H9 (cell line): ENCODE data around the gene SH3BP2. TPM values are rescaled to one million over a fixed set of nuclear protein-coding genes. Genes with fewer than 3 reads are reported as not detected.

Experiments
- DNase-seq: peaks from one replicate; pipeline ENCODE4 v3.0.0-alpha.2; 2017
- H2AFZ ChIP-seq: one replicate; pipeline ENCODE4 v1.6.1; 2013; ENCODE audit warnings: mild to moderate bottlenecking, low read length, control low read depth, moderate library complexity
- H2AK5ac ChIP-seq: 2 replicates; pipeline ENCODE4 v1.6.1; 2013; ENCODE audit warnings: low read length, control low read depth, mixed read lengths; ENCODE audit not compliant: insufficient read length
- H2BK120ac ChIP-seq: one replicate; pipeline ENCODE4 v1.6.1; 2013; ENCODE audit warnings: low read depth, mild to moderate bottlenecking, low read length, control low read depth, inconsistent platforms; ENCODE audit not compliant: poor library complexity, severe bottlenecking
- H2BK12ac ChIP-seq: 2 replicates; pipeline ENCODE4 v1.6.1; 2013; ENCODE audit warnings: low read length, control low read depth, mixed read lengths, low read depth; ENCODE audit not compliant: insufficient read length
- H2BK15ac ChIP-seq: 2 replicates; pipeline ENCODE4 v1.6.1; 2013; ENCODE audit warnings: low read depth, low read length, control low read depth
- H2BK20ac ChIP-seq: one replicate; pipeline ENCODE4 v1.6.1; 2013; ENCODE audit warnings: low read depth, mild to moderate bottlenecking, low read length, control low read depth, inconsistent platforms; ENCODE audit not compliant: poor library complexity, severe bottlenecking
- H2BK5ac ChIP-seq: 2 replicates; pipeline ENCODE4 v1.6.1; 2013; ENCODE audit warnings: low read length, control low read depth, mixed read lengths; ENCODE audit not compliant: insufficient read length
- H3K14ac ChIP-seq: 2 replicates; pipeline ENCODE4 v1.6.1; 2013; ENCODE audit warnings: low read length, control low read depth; ENCODE audit not compliant: insufficient read depth
- H3K18ac ChIP-seq: 2 replicates; pipeline ENCODE4 v1.6.1; 2013; ENCODE audit warnings: low read depth, mild to moderate bottlenecking, mixed read lengths, low read length, control low read depth; ENCODE audit not compliant: insufficient read length
- H3K23ac ChIP-seq: 2 replicates; pipeline ENCODE4 v1.6.1; 2013; ENCODE audit warnings: low read length, control low read depth, mixed read lengths, low read depth; ENCODE audit not compliant: insufficient read length
- H3K23me2 ChIP-seq: 2 replicates; pipeline ENCODE4 v1.6.1; 2013; ENCODE audit warnings: low read depth, mild to moderate bottlenecking, mixed read lengths, low read length, control low read depth; ENCODE audit not compliant: insufficient read length, poor library complexity, severe bottlenecking
- H3K27ac ChIP-seq: 2 replicates; pipeline ENCODE4 v1.5.1; 2013; ENCODE audit warnings: low read length, control low read depth, mixed read lengths, low read depth; ENCODE audit not compliant: insufficient read length
- H3K27me3 ChIP-seq: 2 replicates; pipeline ENCODE4 v1.6.1; 2013; ENCODE audit warnings: low read length, control low read depth, inconsistent platforms; ENCODE audit not compliant: insufficient read depth
- H3K4ac ChIP-seq: 2 replicates; pipeline ENCODE4 v1.6.1; 2013; ENCODE audit warnings: low read depth, mild to moderate bottlenecking, control low read depth, inconsistent platforms, low read length, moderate library complexity
- H3K4me1 ChIP-seq: 2 replicates; pipeline ENCODE4 v1.6.1; 2013; ENCODE audit warnings: low read length, control low read depth, inconsistent platforms; ENCODE audit not compliant: insufficient read depth
- H3K4me2 ChIP-seq: 2 replicates; pipeline ENCODE4 v1.6.1; 2013; ENCODE audit warnings: low read length, control low read depth, mixed read lengths; ENCODE audit not compliant: insufficient read length, insufficient read depth
- H3K56ac ChIP-seq: 2 replicates; pipeline ENCODE4 v1.6.1; 2013; ENCODE audit warnings: low read depth, mild to moderate bottlenecking, mixed read lengths, low read length, control low read depth; ENCODE audit not compliant: insufficient read length
- H3K79me1 ChIP-seq: 2 replicates; pipeline ENCODE4 v1.6.1; 2013; ENCODE audit warnings: low read depth, mild to moderate bottlenecking, moderate library complexity, low read length, control low read depth, inconsistent platforms; ENCODE audit not compliant: insufficient read depth, poor library complexity, severe bottlenecking
- H3K79me2 ChIP-seq: 2 replicates; pipeline ENCODE4 v1.6.1; 2013; ENCODE audit warnings: low read length, control low read depth, inconsistent platforms; ENCODE audit not compliant: insufficient read depth
- H3K9ac ChIP-seq: 2 replicates; pipeline ENCODE4 v1.6.1; 2013; ENCODE audit warnings: low read length, control low read depth, mixed read lengths; ENCODE audit not compliant: insufficient read length; ENCODE audit errors: extremely low read depth
- H3K9me3 ChIP-seq: one replicate; pipeline ENCODE4 v1.6.1; 2013; ENCODE audit warnings: low read depth, low read length, inconsistent platforms; ENCODE audit not compliant: control insufficient read depth
- H3T11ph ChIP-seq: one replicate; pipeline ENCODE4 v1.6.1; 2013; ENCODE audit warnings: mild to moderate bottlenecking, low read length, control low read depth, inconsistent platforms
- H4K20me1 ChIP-seq: one replicate; pipeline ENCODE4 v1.6.1; 2013; ENCODE audit not compliant: control insufficient read depth, insufficient read length, insufficient read depth
- H4K5ac ChIP-seq: 2 replicates; pipeline ENCODE4 v1.6.1; 2013; ENCODE audit warnings: low read depth, mild to moderate bottlenecking, mixed read lengths, low read length, control low read depth; ENCODE audit not compliant: insufficient read length
- H4K8ac ChIP-seq: replicated peaks from 2 replicates; pipeline ENCODE4 v1.6.1; 2013; ENCODE audit warnings: low read length, control low read depth, mixed read lengths, low read depth; ENCODE audit not compliant: insufficient read length
- H4K91ac ChIP-seq: 2 replicates; pipeline ENCODE4 v1.6.1; 2013; ENCODE audit warnings: low read depth, mild to moderate bottlenecking, moderate library complexity, mixed read lengths, low read length, control low read depth; ENCODE audit not compliant: insufficient read length
- H3K27ac Mint-ChIP-seq, 3 experiments: 2 replicates in 2 of 3; 3 replicates in 1 of 3; pipeline ENCODE4 v1.8.0; 2020 to 2021; ENCODE audit warnings: mixed read lengths in 3 of 3, mild to moderate bottlenecking in 1 of 3, moderate library complexity in 1 of 3
- H3K27me3 Mint-ChIP-seq: 2 replicates; pipeline ENCODE4 v1.8.0; 2021; ENCODE audit warnings: low read depth, mild to moderate bottlenecking, moderate library complexity, mixed read lengths
- H3K36me3 Mint-ChIP-seq, 3 experiments: 2 replicates in 2 of 3; 3 replicates in 1 of 3; pipeline ENCODE4 v1.8.0; 2020 to 2021; ENCODE audit warnings: low read depth in 3 of 3, mixed read lengths in 3 of 3; ENCODE audit not compliant: insufficient read depth in 1 of 3
- H3K4me1 Mint-ChIP-seq, 2 experiments: 2 replicates each; pipeline ENCODE4 v1.8.0; 2020; ENCODE audit warnings: mixed read lengths in 2 of 2
- H3K4me3 Mint-ChIP-seq, 2 experiments: 2 replicates in 1 of 2; 3 replicates in 1 of 2; pipeline ENCODE4 v1.8.0; 2020 to 2021; ENCODE audit warnings: mild to moderate bottlenecking in 2 of 2, mixed read lengths in 2 of 2, moderate library complexity in 1 of 2
- H3K9me3 Mint-ChIP-seq, 2 experiments: 2 replicates in 1 of 2; 3 replicates in 1 of 2; pipeline ENCODE4 v1.8.0; 2020; ENCODE audit warnings: mild to moderate bottlenecking in 2 of 2, mixed read lengths in 2 of 2, moderate library complexity in 1 of 2
- CTCF ChIP-seq: fragments of 200-600 bp; sonication (generic); conservative IDR thresholded peaks from 3 replicates; pipeline ENCODE4 v1.8.0; 2021; ENCODE audit warnings: antibody characterized with exemption, mild to moderate bottlenecking
- WGBS: extraction: QIAGEN DNeasy Blood & Tissue Kit; methylation state at CpG from one replicate; pipeline ENCODE4 v1.1.7; 2013; ENCODE audit warnings: missing lambda C conversion rate, low lambda C conversion rate, mixed read lengths; ENCODE audit not compliant: insufficient read length; ENCODE audit errors: extremely low coverage; 5-methylcytosine and 5-hydroxymethylcytosine counted together
- total RNA-seq: library from RNA; stranded (reverse); gene quantifications from 2 replicates; pipeline ENCODE4 v1.2.1, GENCODE V29; 2021

SH3BP2 gene
- total RNA-seq, 1 experiment from 2014 or later: 37.6 TPM

DNA sequence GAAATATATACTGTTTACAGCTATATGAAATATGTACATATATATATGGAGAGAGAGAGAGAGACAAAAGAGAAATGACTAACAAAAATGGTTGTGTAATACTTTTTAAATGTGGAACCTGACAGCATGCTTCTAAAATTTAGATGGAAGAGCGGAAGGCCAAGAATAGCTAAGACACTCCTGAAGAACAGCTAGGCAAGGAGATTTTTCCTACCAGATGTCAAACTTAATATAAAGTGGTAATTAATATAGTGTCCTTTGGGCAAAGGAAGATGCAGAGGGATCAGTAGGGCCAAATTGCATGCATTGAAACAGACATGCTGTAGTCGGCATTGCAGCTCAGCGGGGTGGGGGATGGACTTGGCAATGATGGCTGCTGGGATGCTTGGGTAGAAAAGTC, 96.0 kb downstream of the SH3BP2 start:
- Histone ChIP-seq H2BK120ac (no peak overlapping the region), H3T11ph (no peak overlapping the region), H2AFZ (no peak overlapping the region), H3K27me3 (no peaks in the 10 kb centered on the region), H3K79me2 (no peaks in the 10 kb centered on the region; the same call in 1 of the 2 replicates), H3K9me3 (no peaks in the 10 kb centered on the region), H3K23me2 (no peaks in the 10 kb centered on the region), H3K14ac (no peak overlapping the region), H3K4me1 (no peaks in the 10 kb centered on the region), H3K27ac (no peak overlapping the region), H2BK15ac (no peak overlapping the region), H4K20me1 (no peaks in the 10 kb centered on the region), H4K91ac (no peak overlapping the region), H2BK12ac (no peak overlapping the region), H3K79me1 (no peaks in the 10 kb centered on the region), H3K9ac (no peak overlapping the region), H3K56ac (no peak overlapping the region), H3K4ac (no peak overlapping the region), H4K5ac (no peak overlapping the region), H3K23ac (no peak overlapping the region), H3K4me2 (no peak overlapping the region), H2BK5ac (no peak overlapping the region), H2AK5ac (no peak overlapping the region), H2BK20ac (no peak overlapping the region), H3K18ac (no peak overlapping the region), H4K8ac (no peak overlapping the region)
- no peaks in the 10 kb centered on the region for H3K4me1 Mint-ChIP-seq
- H3K27me3 Mint-ChIP-seq: no peaks in the 10 kb centered on the region
- no peak for TF ChIP-seq CTCF
- no peak for DNase-seq
- H3K27ac Mint-ChIP-seq: no peak overlapping the region
- no CpG with 5 or more reads among the region's 3 CpGs for WGBS
- H3K36me3 Mint-ChIP-seq: peaks cover 19 to 41% (median 40%) of the 10 kb centered on the region in 3 experiments; a peak in 6 of 7 replicates
- H3K9me3 Mint-ChIP-seq: no peaks in the 10 kb centered on the region
- H3K4me3 Mint-ChIP-seq: no peak overlapping the region

Other genes starting within 250 kb of the SH3BP2 start
- 42.2 and 44.7 TPM in 2 replicates for gene TNIP2, start 36.7 kb upstream of the SH3BP2 start, total RNA-seq
- gene ADD1, start 50.8 kb downstream of the SH3BP2 start, total RNA-seq: 163 and 166 TPM in 2 replicates
- gene NOP14, start 170.3 kb downstream of the SH3BP2 start, total RNA-seq: 50.1 and 50.3 TPM in 2 replicates
- gene GRK4, start 170.5 kb downstream of the SH3BP2 start, total RNA-seq: 4.3 and 4.8 TPM in 2 replicates